ENCODE results near the gene HPSE. TPM values are rescaled to one million over a fixed set of nuclear protein-coding genes. Genes with fewer than 3 reads are reported as not detected.
"Not testable (repeated sequence)": the region's sequence is repeated elsewhere in the genome, so short reads cannot be mapped to it uniquely, and the experiment has no call there.

Gene HPSE
- total RNA-seq, 1 donor from 2014 or later, result 3.9 TPM

GRCh38 chr4:83331956-83332355 is 2.7 kb downstream of the HPSE start:
- no peak for DNase-seq

DNA sequence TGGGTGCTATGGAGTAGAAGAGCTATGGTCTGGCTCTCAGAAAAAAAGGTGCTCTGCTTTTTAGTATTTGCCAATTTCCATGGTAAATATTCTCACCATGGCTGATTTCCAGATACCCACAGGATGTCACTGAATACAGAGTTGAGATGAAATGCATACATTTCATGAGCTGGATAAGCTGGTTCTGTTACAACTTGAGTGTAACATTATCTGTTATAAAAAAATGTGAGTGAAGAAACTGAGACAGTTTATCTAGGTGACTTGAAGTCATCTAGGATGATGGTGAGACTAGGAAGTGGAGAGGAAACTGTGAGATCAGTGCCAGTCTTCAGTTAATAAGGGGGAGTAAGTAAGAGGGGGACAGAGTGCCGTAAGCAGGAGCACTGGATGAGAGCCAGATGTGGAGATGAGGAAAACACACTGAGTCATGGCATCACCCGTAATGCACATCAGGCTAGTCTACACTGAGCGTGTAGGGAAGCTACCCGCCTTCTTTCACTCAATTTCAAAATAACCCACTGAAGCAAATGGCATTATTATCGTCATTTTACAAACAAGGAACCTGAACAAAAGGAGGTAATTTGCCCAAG is 5.0 kb downstream of the HPSE start:
- DNase-seq, result no peak

GRCh38 chr4:83328521-83329187 is 6.0 kb downstream of the HPSE start:
- no peak for DNase-seq

DNA sequence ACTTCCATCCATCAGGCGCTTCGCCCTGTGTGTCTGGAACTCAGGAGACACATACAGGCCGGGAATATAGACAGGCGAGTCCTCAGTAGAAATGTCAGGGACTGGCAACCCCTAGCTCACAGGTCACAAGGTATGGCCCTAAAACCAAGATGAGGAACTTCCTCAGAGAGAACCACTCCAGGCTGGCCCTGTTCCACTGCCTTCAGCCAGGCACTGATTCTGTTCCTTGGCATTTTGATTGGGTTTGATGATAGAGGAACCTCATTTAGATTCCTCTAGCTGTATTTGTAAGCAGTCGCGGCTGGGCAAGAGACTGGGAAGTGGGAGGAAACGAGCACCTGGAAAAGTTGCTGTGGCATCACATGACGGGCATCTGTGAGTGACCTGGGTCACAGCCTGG is 8.1 kb downstream of the HPSE start:
- DNase-seq, result no peak

GRCh38 chr4:83325306-83325705 is 9.3 kb downstream of the HPSE start:
- DNase-seq, result not testable (repeated sequence)

- DNase-seq, result no peak
Observed at GRCh38 chr4:83323136-83323535, 11.5 kb downstream of the HPSE start.

GRCh38 chr4:83320548-83320947 is 14.1 kb downstream of the HPSE start:
- DNase-seq, result no peak

- no peak for DNase-seq
Observed at GRCh38 chr4:83318666-83319065, 16.0 kb downstream of the HPSE start.

DNA sequence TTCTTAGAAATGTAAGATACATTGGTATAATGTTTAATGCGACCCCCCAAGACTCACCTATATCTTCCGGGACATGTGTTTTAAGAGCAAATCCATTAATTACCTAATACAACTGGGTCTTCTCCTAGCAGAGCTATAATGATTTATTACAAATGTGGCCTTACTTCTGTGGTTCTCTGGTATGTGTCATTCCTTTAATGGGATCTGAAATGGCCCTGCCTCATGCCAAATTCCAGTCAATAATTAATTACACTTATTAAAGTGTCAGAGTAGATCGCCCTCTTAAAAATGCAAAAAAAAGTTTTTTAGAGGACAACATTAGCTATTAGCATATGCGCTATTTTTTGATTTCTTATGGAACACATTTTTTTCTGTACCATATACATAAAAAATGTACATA is 17.0 kb downstream of the HPSE start:
- no peak for DNase-seq

GRCh38 chr4:83316459-83317165 is 18.0 kb downstream of the HPSE start:
- no peak for DNase-seq

DNA sequence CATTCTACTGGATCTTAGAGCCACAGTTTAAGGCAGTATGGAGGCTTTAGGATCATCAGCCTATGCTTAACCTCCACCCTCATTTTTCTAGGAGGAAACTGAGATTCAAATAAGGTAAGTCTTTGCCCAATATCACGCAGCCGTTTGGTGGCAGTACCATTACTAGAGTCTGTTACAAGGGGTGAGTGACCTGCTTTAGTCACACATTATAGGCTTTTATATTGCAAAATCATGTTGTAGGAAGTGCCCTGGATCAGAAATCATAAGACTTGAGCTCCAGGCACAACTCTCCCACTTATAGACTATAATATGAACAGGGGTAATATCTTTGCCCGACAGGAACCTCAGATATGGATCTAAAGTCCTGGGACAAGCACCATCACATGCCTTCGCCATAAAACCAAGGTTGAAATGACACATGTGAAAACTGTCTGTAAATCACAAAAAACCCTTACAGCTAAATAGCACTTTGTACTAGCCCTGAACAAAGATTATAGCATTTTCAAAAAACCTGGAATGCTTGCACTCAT is 19.2 kb downstream of the HPSE start:
- DNase-seq, result no peak

- DNase-seq, result no peak
Observed at GRCh38 chr4:83308672-83309071, 26.0 kb downstream of the HPSE start.

DNA sequence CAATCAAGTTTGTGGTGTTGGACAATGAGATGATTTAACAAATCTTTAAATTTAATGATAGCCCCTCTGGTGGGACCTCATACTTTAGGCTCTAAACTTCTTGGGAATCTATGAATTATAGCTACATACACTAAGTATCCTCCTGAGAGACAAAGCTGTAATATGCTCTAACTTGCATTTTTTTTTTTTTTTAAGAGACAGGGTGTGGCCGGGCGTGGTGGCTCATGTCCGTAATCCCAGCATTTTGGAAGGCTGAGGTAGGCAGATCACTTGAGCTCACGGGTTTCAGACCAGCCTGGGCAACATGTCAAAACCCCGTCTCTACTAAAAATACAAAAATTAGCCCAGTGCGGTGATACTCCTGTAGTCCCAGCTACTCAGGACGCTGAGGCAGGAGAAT is 26.7 kb downstream of the HPSE start:
- no peak for DNase-seq

DNA sequence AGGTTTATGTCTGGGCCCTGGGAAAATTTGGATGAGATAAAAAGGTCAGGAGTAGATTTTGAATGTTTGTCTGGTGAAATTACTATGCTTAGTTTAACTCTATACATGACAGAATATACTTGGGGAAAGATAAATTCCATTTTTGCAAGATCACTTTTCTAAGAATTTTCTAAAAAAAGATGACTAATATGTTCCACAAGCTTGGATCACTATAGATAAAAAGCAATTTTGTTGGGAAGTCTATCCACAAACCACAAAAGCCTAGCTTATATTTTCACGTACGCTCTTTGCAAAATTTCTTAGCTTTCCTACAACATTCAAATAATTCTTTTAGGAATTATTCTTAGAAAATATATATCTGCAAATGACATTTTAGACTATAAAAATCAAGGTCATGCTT is 29.5 kb downstream of the HPSE start:
- no peak for DNase-seq

DNA sequence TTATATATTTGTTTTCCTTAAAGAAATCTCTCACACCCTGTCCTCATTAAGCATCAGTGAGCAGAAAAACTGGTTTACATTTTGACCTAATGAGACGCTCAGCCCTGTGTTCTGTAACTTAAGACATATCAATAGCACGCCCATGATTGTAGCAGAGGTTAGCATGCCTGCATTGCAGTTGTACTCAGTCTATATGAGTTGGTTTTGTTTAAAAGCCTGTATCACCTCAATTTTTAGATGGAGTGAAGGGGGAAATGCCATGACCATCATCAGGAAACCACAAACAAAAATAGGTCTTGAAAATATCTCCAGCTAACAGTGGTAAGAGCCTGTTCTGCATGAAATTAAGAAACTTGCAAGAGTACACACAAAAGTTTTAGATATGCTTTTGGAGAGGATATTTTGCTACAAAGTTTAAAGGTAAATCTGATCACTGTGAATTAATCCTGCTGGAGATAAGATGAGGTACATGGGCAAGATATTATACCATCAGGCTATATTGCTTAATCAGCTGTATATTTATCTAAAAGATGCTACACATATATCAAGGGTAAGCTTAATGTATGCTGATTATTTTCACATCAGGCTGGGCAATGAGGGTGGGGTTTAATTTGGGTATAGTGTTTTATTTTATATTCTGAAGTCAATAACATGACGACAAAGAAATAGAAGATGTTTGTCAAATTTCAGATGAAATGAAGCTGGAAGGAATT is 36.9 kb downstream of the HPSE start:
- no peak for DNase-seq

GRCh38 chr4:83293305-83294046 is 41.2 kb downstream of the HPSE start:
- DNase-seq, result no peak

GRCh38 chr4:83290059-83290774 is 44.4 kb downstream of the HPSE start:
- not testable (repeated sequence) for DNase-seq

DNA sequence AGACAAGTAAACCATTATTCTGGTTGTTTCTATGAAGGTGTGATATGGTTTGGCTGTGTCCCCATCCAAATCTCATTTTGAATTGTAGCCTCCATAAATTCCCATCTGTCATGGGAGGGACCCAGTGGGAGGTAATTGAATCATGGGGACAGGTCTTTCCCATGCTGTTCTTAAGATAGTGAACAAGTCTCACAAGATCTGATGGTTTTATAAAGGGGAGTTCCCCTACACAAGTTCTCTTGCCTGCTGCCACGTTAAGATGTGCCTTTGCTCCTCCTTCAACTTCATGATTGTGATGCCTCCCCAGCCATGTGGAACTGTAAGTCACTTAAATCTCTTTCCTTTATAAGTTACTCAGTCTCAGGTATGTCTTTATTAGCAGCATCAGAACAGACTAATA is 46.3 kb downstream of the HPSE start:
- DNase-seq, result not testable (repeated sequence)

- peak; percentile 63 for DNase-seq
Observed at GRCh38 chr4:83285055-83285407, 49.6 kb downstream of the HPSE start.

- DNase-seq, result peak; percentile 88
Observed at GRCh38 chr4:83284193-83285054, 50.2 kb downstream of the HPSE start, which contains the start of gene COQ2. TSS of gene COQ2 (minus strand) at chr4:83284798. CDS start at chr4:83284764, 34 bp downstream.

Measured in skin of body (tissue), 2 donors.